ENCODE data around the gene DMD. TPM values are rescaled to one million over a fixed set of nuclear protein-coding genes. Genes with fewer than 3 reads are reported as not detected.

DMD gene
- total RNA-seq, 3 donors from 2014 or later (not counting 1 experiment from before 2014, with no cell fraction given) = not detected

GRCh38 chrX:31301203-31301602 lies 1910.1 kb downstream of the DMD start:
- Mint-ChIP-seq H3K27me3 (ENCODE audit: low read depth in 2 of 2) (peaks cover 0 to 3% of the 10 kb centered on the region in 2 donors), H3K9me3 (peaks cover 0 to 4% of the 10 kb centered on the region in 2 donors)
- WGBS (ENCODE audit: insufficient coverage) = 100% methylated on average over 1 of the region's 2 CpGs

GRCh38 chrX:31298916-31299315 lies 1912.4 kb downstream of the DMD start:
- Histone ChIP-seq H3K27me3 (ENCODE audit: control insufficient read depth, insufficient read depth, low read length) (no peaks in the 10 kb centered on the region), H3K36me3 (ENCODE audit: control insufficient read depth, insufficient read depth, low read length) (no peaks in the 10 kb centered on the region), H3K4me1 (ENCODE audit: control insufficient read depth, insufficient read depth, low read length) (no peaks in the 10 kb centered on the region), H3K27ac (ENCODE audit: low read length) (no peak overlapping the region), H3K4me3 (ENCODE audit: low read length) (no peak overlapping the region), H3K9me3 (ENCODE audit: control insufficient read depth, insufficient read depth, low read length) (no peaks in the 10 kb centered on the region)
- no peak for ATAC-seq
- H3K27ac Mint-ChIP-seq = no peak overlapping the region
- 20% methylated on average over 1 of the region's 4 CpGs for WGBS (ENCODE audit: insufficient coverage)
- DNase-seq = no peak
- no peaks in the 10 kb centered on the region for H3K4me1 Mint-ChIP-seq
- peaks cover 0 to 4% of the 10 kb centered on the region in 2 donors for H3K9me3 Mint-ChIP-seq
- no peaks in the 10 kb centered on the region for H3K27me3 Mint-ChIP-seq (ENCODE audit: low read depth in 2 of 2)
- no peak for TF ChIP-seq CTCF (IDR thresholded peaks at IDR 0.05)
- intact Hi-C loops (cut with micrococcal nuclease) = no loop called here
- H3K36me3 Mint-ChIP-seq = no peaks in the 10 kb centered on the region
- no peak overlapping the region for H3K4me3 Mint-ChIP-seq

More at GRCh38 chrX:31301203-31301602, 1910.1 kb downstream of the DMD start:
- no peaks in the 10 kb centered on the region for H3K27me3 ChIP-seq (ENCODE audit: control insufficient read depth, insufficient read depth, low read length)
- no peak for TF ChIP-seq CTCF (IDR thresholded peaks at IDR 0.05)
- Mint-ChIP-seq H3K36me3 (no peaks in the 10 kb centered on the region), H3K4me3 (no peak overlapping the region), H3K27ac (no peak overlapping the region), H3K4me1 (no peaks in the 10 kb centered on the region)
- ATAC-seq (no peak), DNase-seq (no peak)
- intact Hi-C loops (cut with micrococcal nuclease) = no loop called here
- H3K36me3 ChIP-seq (ENCODE audit: control insufficient read depth, insufficient read depth, low read length) = no peaks in the 10 kb centered on the region
- H3K9me3 ChIP-seq (ENCODE audit: control insufficient read depth, insufficient read depth, low read length) = no peaks in the 10 kb centered on the region
- H3K4me1 ChIP-seq (ENCODE audit: control insufficient read depth, insufficient read depth, low read length) = no peaks in the 10 kb centered on the region
- no peak overlapping the region for H3K4me3 ChIP-seq (ENCODE audit: low read length)
- H3K27ac ChIP-seq (ENCODE audit: low read length) = no peak overlapping the region

GRCh38 chrX:31297881-31298280 lies 1913.5 kb downstream of the DMD start:
- ATAC-seq = no peak
- no peak overlapping the region for H3K4me3 Mint-ChIP-seq

More at GRCh38 chrX:31297881-31298280, 1913.5 kb downstream of the DMD start:
- H3K27me3 Mint-ChIP-seq (ENCODE audit: low read depth in 2 of 2) = no peaks in the 10 kb centered on the region
- H3K9me3 ChIP-seq (ENCODE audit: control insufficient read depth, insufficient read depth, low read length) = no peaks in the 10 kb centered on the region
- no peak for DNase-seq
- H3K27ac Mint-ChIP-seq = no peak overlapping the region
- no peak overlapping the region for H3K4me3 ChIP-seq (ENCODE audit: low read length)
- H3K27ac ChIP-seq (ENCODE audit: low read length) = no peak overlapping the region
- H3K4me1 Mint-ChIP-seq = no peaks in the 10 kb centered on the region
- no peaks in the 10 kb centered on the region for H3K27me3 ChIP-seq (ENCODE audit: control insufficient read depth, insufficient read depth, low read length)
- H3K4me1 ChIP-seq (ENCODE audit: control insufficient read depth, insufficient read depth, low read length) = no peaks in the 10 kb centered on the region
- no peaks in the 10 kb centered on the region for H3K36me3 ChIP-seq (ENCODE audit: control insufficient read depth, insufficient read depth, low read length)
- H3K9me3 Mint-ChIP-seq = no peaks in the 10 kb centered on the region
- intact Hi-C loops (cut with micrococcal nuclease) = no loop called here
- no peak for TF ChIP-seq CTCF (IDR thresholded peaks at IDR 0.05)
- no peaks in the 10 kb centered on the region for H3K36me3 Mint-ChIP-seq

Measured in natural killer cell (primary cell).